Measurements from ENCODE around the gene MUC5B.
"Not testable (repeated sequence)": the region's sequence is repeated elsewhere in the genome, so short reads cannot be mapped to it uniquely, and the experiment has no call there.

The MUC5B gene

DNA sequence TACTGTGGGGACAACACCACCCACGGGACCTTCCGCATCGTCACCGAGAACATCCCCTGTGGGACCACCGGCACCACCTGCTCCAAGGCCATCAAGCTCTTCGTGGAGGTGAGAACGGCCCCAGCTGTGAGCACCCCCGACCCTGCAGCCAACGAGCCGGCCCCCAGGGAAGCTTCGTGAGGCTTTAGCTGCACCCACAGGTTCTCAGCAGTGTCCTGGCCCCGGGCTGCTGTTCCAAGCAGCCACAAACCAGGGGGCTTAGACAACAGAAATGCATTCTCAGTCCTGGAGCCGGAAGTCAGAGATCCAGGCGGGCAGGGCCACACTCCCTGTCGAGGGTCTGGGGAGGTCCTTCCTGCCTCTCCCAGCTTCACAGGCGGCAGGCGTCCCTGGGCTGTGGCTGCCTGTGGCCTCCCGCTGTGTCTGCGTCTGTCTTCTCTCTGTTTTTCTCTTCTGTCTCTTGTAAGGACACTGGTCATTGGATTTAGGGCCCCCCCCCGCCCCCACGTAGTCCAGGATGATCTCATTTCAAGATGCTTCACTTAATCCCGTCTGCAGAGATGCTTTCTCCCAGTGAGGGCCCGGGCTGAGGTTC is 12.5 kb downstream of the MUC5B start:
- no peak for DNase-seq

DNA sequence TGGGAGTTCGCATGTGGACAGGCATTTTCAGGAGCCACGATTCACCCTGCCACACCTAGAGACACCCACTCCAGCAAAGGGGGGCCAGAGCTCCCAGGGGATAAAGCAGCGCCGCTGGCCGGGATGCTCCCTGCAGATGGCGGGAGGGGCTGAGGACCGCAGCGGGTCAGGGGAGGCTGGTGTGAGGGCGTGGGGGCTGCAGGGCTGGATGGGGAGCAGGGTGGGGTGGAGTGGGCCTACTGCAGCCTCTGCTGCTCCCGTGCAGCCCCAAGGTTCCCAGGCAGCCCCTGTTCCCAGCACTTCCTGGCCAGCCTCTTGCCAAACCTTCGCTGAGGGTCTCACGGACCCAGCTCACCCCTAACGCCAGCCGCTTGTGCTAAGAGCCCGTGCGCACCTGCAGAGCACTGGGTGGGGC is 13.0 kb downstream of the MUC5B start:
- DNase-seq: no peak

DNA sequence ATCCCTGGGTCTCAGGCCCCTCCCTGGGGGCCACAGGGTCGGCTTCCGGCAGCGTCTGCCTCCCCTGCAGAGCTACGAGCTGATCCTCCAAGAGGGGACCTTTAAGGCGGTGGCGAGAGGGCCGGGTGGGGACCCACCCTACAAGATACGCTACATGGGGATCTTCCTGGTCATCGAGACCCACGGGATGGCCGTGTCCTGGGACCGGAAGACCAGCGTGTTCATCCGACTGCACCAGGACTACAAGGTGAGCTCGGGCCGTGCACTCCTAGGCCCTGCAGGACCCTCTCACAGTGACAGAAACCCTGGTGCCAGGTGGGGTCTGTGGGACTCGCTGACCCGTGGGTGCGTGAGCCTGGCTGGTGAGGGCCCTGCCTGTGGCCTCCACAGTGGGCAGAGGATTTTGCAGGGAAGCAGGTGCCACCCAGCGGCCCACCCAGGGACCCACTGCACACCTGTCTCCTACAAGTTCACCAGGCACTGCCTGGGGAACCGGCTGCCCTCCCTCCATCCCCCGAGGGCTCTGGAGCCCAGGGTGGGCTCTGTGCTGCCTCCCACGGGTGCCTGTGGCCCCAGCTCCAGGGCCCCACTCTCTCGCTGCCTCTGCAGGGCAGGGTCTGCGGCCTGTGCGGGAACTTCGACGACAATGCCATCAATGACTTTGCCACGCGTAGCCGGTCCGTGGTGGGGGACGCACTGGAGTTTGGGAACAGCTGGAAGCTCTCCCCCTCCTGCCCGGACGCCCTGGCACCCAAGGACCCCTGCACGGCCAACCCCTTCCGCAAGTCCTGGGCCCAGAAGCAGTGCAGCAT is 13.7 kb downstream of the MUC5B start:
- DNase-seq: no peak

DNA sequence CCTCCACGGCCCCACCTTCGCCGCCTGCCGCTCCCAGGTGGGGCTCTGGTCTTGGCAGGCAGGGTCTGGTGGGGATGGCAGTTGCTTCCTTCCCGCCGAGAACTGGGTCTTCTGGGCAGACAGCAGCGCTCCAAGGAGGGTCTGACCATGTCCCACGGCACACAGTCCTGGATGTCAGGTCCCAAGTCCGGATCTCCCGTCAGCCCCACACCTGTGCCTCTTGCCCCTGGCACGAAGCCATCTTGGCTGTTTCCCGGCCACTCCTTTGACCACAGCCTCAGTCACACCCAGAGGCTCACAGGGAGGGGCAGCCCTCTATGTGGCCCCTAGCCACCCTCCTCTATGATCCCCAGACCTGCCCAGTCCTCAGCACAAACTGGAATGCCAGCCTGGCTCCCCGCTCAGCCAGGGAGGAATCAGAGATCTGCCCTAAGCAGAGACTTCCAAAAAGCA is 14.3 kb downstream of the MUC5B start:
- no peak for DNase-seq

DNA sequence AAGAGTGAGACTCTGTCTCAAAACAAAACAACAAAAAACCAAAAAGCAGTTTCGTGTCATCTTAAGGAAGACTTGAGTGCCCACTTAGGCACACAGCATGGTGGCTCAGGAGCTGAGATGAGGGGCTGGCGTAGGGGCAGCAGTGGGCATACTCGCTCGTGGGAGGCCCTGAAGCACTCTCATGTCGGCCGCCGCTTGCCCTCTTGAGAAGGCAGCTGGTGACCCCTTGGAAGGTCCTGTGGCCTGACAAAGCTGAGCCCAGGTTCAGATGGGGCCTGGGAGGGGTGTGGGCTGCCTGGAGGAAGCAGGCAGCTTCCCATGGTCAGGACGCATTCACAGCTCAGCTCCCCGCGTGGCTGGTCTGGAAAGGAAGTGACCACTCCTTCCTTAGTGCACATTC is 15.0 kb downstream of the MUC5B start:
- no peak for DNase-seq

DNA sequence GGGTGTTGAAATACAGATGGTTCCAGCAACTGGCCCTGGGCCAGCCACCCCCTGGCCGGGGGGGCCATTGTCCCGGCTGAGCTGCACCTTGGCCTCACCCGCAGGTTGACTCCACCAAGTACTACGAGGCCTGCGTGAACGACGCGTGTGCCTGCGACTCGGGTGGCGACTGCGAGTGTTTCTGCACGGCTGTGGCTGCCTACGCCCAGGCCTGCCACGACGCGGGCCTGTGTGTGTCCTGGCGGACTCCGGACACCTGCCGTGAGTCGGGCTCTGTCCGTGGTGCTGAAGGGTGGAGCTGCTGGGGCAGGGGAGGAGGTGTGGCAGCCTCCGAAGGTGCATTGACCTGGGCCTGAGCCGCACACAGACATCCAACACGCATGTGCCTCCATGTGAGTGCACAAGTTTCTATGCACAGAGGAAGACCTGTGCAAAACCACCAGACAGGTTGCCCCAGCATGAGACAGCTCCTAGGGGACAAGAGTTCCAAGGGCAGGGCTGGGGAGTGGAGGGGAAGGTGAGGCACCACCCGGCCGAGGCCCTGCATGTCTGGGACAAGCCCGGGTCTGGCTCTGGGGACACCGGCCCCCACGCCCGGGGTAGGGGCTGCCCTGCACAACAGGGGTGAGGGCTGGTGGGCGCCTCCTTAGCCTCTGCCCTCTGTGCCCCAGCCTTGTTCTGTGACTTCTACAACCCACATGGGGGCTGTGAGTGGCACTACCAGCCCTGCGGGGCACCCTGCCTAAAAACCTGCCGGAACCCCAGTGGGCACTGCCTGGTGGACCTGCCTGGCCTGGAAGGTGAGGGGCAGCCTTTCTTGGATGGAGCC is 16.1 kb downstream of the MUC5B start:
- DNase-seq: no peak

DNA sequence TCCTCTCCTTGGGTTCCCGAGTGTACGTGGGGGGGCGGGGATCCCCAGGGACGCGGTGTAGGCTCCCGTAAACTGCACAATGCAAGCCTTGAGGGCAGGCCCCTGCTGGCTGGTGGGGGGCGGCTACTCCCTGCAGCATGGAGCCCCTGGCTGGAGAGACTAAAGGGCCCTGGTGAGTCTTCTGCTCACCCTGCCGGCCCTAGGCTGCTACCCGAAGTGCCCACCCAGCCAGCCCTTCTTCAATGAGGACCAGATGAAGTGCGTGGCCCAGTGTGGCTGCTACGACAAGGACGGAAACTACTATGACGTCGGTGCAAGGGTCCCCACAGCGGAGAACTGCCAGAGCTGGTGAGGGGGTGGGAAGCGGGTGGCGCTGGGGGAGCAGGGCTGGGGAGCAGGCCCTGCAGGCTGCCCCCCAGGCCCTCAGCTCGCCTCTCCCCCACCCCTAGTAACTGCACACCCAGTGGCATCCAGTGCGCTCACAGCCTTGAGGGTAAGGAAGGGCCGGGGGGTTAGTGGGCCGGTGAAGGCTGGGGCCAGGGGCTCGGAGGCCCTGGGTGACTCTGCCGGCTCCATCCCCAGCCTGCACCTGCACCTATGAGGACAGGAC is 16.8 kb downstream of the MUC5B start:
- DNase-seq: no peak

DNA sequence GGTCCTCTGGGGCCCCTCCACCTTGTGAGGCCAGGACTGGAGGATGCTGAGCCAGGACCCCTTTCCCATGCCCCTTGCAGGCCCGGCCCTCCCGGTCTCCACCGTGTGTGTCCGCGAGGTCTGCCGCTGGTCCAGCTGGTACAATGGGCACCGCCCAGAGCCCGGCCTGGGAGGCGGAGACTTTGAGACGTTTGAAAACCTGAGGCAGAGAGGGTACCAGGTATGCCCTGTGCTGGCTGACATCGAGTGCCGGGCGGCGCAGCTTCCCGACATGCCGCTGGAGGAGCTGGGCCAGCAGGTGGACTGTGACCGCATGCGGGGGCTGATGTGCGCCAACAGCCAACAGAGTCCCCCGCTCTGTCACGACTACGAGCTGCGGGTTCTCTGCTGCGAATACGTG is 17.9 kb downstream of the MUC5B start:
- no peak for DNase-seq

DNA sequence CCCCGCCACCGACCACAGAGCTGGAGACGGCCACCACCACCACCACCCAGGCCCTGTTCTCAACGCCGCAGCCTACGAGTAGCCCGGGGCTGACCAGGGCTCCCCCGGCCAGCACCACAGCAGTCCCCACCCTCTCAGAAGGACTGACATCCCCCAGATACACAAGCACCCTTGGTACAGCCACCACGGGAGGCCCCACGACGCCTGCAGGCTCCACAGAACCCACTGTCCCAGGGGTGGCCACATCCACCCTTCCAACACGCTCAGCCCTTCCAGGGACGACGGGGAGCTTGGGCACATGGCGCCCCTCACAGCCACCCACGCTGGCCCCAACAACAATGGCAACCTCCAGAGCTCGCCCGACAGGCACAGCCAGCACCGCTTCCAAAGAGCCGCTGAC is 18.8 kb downstream of the MUC5B start:
- no peak for DNase-seq

DNA sequence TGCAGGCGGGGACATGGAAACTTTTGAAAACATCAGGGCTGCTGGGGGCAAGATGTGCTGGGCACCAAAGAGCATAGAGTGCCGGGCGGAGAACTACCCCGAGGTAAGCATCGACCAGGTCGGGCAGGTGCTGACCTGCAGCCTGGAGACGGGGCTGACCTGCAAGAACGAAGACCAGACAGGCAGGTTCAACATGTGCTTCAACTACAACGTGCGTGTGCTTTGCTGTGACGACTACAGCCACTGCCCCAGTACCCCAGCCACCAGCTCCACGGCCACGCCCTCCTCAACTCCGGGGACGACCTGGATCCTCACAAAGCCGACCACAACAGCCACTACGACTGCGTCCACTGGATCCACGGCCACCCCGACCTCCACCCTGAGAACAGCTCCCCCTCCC is 19.4 kb downstream of the MUC5B start:
- DNase-seq: no peak

DNA sequence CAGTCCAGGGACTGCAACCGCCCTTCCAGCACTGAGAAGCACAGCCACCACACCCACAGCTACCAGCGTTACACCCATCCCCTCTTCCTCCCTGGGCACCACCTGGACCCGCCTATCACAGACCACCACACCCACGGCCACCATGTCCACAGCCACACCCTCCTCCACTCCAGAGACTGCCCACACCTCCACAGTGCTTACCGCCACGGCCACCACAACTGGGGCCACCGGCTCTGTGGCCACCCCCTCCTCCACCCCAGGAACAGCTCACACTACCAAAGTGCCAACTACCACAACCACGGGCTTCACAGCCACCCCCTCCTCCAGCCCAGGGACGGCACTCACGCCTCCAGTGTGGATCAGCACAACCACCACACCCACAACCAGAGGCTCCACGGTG is 19.9 kb downstream of the MUC5B start:
- not testable (repeated sequence) for DNase-seq

DNA sequence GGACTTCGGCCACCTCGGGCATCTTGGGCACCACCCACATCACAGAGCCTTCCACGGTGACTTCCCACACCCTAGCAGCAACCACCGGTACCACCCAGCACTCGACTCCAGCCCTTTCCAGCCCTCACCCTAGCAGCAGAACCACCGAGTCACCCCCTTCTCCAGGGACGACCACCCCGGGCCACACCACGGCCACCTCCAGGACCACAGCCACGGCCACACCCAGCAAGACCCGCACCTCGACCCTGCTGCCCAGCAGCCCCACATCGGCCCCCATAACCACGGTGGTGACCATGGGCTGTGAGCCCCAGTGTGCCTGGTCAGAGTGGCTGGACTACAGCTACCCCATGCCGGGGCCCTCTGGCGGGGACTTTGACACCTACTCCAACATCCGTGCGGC is 20.7 kb downstream of the MUC5B start:
- DNase-seq: not testable (repeated sequence)

DNA sequence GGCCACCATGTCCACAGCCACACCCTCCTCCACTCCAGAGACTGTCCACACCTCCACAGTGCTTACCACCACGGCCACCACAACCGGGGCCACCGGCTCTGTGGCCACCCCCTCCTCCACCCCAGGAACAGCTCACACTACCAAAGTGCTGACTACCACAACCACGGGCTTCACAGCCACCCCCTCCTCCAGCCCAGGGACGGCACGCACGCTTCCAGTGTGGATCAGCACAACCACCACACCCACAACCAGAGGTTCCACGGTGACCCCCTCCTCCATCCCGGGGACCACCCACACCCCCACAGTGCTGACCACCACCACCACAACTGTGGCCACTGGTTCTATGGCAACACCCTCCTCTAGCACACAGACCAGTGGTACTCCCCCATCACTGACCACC is 21.7 kb downstream of the MUC5B start:
- not testable (repeated sequence) for DNase-seq

DNA sequence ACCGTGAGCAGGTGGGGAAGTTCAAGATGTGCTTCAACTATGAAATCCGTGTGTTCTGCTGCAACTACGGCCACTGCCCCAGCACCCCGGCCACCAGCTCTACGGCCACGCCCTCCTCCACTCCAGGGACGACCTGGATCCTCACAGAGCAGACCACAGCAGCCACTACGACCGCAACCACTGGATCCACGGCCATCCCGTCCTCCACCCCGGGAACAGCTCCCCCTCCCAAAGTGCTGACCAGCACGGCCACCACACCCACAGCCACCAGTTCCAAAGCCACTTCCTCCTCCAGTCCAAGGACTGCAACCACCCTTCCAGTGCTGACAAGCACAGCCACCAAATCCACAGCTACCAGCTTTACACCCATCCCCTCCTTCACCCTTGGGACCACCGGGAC is 22.9 kb downstream of the MUC5B start:
- DNase-seq: not testable (repeated sequence)

DNA sequence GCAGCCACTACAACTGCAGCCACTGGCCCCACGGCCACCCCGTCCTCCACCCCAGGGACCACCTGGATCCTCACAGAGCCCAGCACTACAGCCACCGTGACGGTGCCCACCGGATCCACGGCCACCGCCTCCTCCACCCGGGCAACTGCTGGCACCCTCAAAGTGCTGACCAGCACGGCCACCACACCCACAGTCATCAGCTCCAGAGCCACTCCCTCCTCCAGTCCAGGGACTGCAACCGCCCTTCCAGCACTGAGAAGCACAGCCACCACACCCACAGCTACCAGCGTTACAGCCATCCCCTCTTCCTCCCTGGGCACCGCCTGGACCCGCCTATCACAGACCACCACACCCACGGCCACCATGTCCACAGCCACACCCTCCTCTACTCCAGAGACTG is 23.4 kb downstream of the MUC5B start:
- not testable (repeated sequence) for DNase-seq

DNA sequence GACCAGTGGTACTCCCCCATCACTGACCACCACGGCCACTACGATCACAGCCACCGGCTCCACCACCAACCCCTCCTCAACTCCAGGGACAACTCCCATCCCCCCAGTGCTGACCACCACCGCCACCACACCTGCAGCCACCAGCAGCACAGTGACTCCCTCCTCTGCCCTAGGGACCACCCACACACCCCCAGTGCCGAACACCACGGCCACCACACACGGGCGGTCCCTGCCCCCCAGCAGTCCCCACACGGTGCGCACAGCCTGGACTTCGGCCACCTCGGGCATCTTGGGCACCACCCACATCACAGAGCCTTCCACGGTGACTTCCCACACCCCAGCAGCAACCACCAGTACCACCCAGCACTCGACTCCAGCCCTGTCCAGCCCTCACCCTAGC is 24.2 kb downstream of the MUC5B start:
- DNase-seq: not testable (repeated sequence)

DNA sequence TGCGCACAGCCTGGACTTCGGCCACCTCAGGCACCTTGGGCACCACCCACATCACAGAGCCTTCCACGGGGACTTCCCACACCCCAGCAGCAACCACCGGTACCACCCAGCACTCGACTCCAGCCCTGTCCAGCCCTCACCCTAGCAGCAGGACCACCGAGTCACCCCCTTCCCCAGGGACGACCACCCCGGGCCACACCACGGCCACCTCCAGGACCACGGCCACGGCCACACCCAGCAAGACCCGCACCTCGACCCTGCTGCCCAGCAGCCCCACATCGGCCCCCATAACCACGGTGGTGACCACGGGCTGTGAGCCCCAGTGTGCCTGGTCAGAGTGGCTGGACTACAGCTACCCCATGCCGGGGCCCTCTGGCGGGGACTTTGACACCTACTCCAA is 26.1 kb downstream of the MUC5B start:
- not testable (repeated sequence) for DNase-seq

DNA sequence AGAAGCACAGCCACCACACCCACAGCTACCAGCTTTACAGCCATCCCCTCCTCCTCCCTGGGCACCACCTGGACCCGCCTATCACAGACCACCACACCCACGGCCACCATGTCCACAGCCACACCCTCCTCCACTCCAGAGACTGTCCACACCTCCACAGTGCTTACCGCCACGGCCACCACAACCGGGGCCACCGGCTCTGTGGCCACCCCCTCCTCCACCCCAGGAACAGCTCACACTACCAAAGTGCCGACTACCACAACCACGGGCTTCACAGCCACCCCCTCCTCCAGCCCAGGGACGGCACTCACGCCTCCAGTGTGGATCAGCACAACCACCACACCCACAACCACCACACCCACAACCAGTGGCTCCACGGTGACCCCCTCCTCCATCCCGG is 27.5 kb downstream of the MUC5B start:
- not testable (repeated sequence) for DNase-seq

DNA sequence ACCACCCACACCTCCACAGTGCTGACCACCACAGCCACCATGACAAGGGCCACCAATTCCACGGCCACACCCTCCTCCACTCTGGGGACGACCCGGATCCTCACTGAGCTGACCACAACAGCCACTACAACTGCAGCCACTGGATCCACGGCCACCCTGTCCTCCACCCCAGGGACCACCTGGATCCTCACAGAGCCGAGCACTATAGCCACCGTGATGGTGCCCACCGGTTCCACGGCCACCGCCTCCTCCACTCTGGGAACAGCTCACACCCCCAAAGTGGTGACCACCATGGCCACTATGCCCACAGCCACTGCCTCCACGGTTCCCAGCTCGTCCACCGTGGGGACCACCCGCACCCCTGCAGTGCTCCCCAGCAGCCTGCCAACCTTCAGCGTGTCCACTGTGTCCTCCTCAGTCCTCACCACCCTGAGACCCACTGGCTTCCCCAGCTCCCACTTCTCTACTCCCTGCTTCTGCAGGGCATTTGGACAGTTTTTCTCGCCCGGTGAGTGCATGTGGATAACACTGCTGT is 28.4 kb downstream of the MUC5B start:
- DNase-seq: no peak

DNA sequence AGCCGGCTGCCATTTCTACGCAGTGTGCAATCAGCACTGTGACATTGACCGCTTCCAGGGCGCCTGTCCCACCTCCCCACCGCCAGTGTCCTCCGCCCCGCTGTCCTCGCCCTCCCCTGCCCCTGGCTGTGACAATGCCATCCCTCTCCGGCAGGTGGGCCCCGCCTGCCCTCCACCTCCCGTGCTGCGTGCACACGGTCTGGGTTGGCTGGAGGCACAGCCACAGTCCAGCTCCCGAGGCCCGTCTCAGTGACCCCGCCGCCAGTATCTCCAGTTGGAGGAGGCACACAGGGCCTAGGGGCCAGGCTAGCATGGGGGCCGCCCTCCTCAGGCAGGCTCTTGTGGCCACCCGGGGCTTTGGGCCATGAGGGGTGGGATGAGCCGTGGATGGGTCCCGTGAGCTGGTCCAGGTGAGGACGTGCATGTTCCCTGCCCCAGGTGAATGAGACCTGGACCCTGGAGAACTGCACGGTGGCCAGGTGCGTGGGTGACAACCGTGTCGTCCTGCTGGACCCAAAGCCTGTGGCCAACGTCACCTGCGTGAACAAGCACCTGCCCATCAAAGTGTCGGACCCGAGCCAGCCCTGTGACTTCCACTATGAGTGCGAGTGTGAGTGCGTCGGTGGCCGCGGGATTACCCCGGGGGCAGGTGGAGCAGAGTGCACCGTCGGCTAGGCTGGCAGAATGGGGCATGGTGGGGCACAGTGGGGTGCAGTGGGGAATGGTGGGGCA is 29.7 kb downstream of the MUC5B start:
- no peak for DNase-seq

DNA sequence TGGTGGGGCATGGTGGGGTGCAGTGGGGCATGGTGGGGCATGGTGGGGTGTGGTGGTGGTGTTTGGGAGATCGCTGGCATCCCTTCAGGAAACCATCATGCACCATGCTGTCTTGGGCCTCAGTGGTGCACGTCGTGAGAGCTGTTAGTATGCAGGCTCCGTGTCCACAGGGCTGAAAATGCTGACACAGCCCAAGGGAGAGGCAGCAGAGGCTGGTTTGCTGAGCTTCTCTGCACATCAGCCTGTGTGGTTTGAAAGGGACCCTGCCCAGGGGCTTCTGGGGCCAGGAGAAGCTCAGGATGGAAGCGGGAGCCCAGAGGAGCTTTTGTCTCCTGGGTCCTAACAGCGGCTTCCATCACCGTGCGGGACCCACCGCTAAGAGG is 30.2 kb downstream of the MUC5B start:
- no peak for DNase-seq

DNA sequence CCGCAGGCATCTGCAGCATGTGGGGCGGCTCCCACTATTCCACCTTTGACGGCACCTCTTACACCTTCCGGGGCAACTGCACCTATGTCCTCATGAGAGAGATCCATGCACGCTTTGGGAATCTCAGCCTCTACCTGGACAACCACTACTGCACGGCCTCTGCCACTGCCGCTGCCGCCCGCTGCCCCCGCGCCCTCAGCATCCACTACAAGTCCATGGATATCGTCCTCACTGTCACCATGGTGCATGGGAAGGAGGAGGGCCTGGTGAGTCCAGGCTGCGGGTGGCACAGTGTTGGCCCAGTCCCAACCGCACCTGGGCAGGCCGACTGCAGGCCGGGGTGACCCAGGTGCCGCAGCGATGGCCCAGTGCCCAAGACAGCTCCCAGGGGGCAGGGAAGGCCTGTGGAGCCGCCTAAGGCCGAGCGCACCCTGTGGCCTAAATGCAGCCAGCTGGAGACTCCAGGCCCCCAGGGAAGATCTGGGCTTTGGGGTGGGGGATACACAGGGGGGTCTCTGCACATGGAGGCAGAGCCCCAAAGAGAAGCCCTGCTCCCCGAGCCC is 31.3 kb downstream of the MUC5B start:
- DNase-seq: no peak
